Left colon (tissue), 2 donors: Measurements from ENCODE around the gene MCL1. TPM values are rescaled to one million over a fixed set of nuclear protein-coding genes. Genes with fewer than 3 reads are reported as not detected.
"Not testable (repeated sequence)": the region's sequence is repeated elsewhere in the genome, so short reads cannot be mapped to it uniquely, and the experiment has no call there.

Source experiments
- ATAC-seq: fragments of 200-7000 bp; cut with Tn5 transposase; one replicate; pipeline ENCODE4 v1.9.1; 2020; ENCODE audit warnings: mild to moderate bottlenecking, moderate library complexity
- DNase-seq, 2 donors: peaks; one replicate each; pipeline ENCODE4 v3.0.0-alpha.2; 2020
- intact Hi-C, 2 donors: fragments of 100-400 bp; cut with DNase I in 1 of 2; cut with micrococcal nuclease in 1 of 2; formaldehyde crosslinking; loops; one replicate each; pipeline versions ENCODE4 v1.11.2 to v1.14.0; 2022; cut with DNase I, micrococcal nuclease
- total RNA-seq, 2 donors: library from RNA; stranded (reverse); fragmentation: NEBNext Ultra II Directional; extraction: Animal tissue kit (Norgen Biotek cat#: 25700); gene quantifications; one replicate each; pipeline ENCODE4 v1.2.1, GENCODE V29; 2021
- donor health status: DM: no; HTN: no; CAD: no.
- donor health status: DM: yes; HTN: yes; CAD: no.

The MCL1 gene
- total RNA-seq, 2 donors from 2014 or later: 263 TPM

GRCh38 chr1:150606463-150607142, 27.2 kb upstream of the MCL1 start:
- no peak for DNase-seq
- intact Hi-C loops: no loop called here
- no peak for ATAC-seq

- intact Hi-C loops, DNase-seq, ATAC-seq: not testable (repeated sequence)
Observed at GRCh38 chr1:150605451-150605731, 26.0 kb upstream of the MCL1 start.

DNA sequence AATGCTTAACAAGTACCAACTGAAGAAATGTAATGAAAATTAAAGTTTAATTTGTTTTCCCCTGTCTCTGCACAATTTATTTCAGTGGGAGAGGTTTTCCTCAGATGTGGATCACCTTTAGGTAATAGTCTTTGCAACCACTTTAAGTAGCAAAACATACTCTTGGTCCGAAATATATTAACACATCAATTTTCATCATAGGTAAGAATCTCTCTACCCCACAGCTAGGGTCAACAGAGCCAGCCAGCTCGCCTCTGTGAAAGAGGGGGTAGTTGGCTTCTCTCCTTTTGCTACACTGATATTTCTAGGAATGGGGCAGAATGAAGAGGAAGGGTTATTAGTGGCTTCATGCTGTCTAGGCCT, 24.8 kb upstream of the MCL1 start:
- no peak for DNase-seq
- intact Hi-C loops: no loop called here
- ATAC-seq: no peak

DNA sequence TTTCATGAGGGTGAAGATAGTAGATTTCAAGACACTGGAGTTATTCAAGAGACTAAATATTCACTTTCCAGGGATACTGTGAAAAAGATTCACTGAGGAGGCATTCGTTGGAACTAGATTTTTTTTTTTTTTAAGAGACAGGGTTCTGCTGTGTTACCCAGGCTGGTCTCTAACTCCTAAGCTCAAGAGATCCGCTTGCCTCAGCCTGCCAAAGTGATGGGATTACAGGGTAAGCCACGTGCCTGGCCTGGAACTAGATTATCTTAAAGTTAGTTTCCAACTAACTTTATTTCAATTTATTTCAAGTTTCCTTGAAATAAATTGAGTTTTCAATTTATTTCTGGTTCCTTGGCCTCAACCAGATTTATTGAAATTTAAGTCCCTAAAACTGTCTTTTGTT, 24.3 kb upstream of the MCL1 start:
- ATAC-seq (no peak), DNase-seq (no peak)
- intact Hi-C loops: no loop called here

DNA sequence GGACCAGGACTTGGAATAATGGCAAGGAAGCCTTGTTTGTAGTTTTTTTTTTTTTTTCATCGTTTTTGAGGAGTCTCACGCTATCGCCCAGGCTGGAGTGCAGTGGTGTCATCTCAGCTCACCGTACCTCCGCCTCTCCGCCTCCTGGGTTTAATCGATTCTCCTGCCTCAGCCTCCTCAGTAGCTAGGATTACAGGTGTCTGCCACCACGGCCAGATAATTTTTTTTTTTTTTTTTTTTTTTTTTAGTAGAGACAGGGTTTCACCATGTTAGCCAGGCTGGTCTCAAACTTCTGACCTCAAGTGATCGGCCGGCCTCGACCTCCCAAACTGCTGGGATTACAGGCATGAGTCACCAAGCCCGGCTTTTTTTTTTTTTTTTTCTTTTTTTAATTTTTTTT, 23.0 kb upstream of the MCL1 start:
- ATAC-seq, DNase-seq, intact Hi-C loops: not testable (repeated sequence)

GRCh38 chr1:150601540-150601939, 22.1 kb upstream of the MCL1 start:
- DNase-seq (no peak), ATAC-seq (no peak)
- intact Hi-C loops: no loop called here

GRCh38 chr1:150598346-150598745, 18.9 kb upstream of the MCL1 start:
- ATAC-seq, intact Hi-C loops, DNase-seq: not testable (repeated sequence)

DNA sequence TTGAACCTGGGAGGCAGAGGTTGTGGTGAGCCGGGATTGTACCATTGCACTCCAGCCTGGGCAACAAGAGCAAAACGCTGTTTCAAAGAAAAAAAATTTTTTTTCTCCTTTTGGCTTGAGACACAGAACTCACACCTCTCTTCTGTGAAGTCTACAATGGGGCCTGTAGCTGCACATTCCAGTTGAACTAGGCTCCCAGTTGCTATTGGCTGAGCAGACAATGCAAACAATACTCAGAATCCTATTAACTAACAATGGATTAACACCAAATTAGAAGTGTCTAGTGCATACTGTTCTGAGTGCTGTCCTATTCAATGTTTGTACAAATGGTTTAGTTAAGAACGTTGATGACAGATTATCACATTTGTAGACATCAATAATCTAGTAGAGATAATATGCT, 17.6 kb upstream of the MCL1 start:
- DNase-seq (no peak), ATAC-seq (no peak)
- intact Hi-C loops: no loop called here

DNA sequence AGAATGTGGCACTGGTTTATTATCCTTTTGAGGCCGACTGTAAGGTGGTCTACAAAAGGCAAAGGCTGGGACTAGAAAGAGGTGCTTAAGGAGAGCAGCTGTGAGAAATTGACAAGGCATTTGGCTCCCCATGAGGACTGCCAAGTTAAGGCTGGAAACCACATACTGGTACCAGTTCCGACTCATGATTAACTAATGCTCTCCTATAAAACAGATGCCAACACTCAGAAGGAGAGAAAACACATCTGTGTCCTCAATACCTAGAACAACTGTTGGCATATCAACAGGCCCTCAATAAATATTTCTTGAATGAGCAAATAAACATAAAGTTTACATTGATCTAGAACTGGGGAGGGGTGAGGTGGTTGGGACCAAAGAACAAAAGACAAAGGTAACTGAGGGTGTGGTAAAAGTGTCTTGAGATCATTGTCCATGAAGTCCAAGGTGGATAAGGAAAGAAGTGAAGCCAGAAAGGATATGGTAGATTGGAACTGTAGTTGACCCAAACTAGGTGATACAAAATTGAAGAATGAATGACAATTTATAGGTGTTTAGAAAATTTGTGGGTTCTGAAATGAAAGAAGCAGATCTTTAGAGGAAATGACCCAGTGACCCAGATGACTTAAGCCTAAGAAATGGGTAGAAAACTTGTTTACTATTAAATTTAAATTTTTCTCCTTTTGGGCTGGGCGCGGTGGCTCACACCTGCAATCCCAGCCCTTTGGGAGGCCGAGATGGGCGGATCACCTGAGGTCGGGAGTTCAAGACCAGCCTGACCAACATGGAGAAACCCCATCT, 16.9 kb upstream of the MCL1 start:
- intact Hi-C loops: no loop called here
- ATAC-seq: peak; percentile 91

GRCh38 chr1:150582371-150582770, 3.0 kb upstream of the MCL1 start:
- no peak for ATAC-seq
- DNase-seq: no peak
- intact Hi-C loops: no loop called here

More for the DNA sequence above, 16.9 kb upstream of the MCL1 start:
- no peak for DNase-seq

GRCh38 chr1:150581962-150582361, 2.6 kb upstream of the MCL1 start:
- ATAC-seq, intact Hi-C loops, DNase-seq: not testable (repeated sequence)

- DNase-seq, ATAC-seq, intact Hi-C loops: not testable (repeated sequence)
Observed at GRCh38 chr1:150581437-150581836, 2.0 kb upstream of the MCL1 start.

GRCh38 chr1:150580966-150581365, 1.6 kb upstream of the MCL1 start:
- DNase-seq, intact Hi-C loops, ATAC-seq: not testable (repeated sequence)

- intact Hi-C loops: no loop called here
- ATAC-seq: no peak
- no peak for DNase-seq
Observed at GRCh38 chr1:150579945-150580642, 684 bp upstream of the MCL1 start.

- intact Hi-C loops: no loop called here
- peak in 1 of 2 donors; percentile 55 for DNase-seq
- ATAC-seq: peak; percentile 17
Observed at GRCh38 chr1:150578272-150579109, 919 bp downstream of the MCL1 start.

DNA sequence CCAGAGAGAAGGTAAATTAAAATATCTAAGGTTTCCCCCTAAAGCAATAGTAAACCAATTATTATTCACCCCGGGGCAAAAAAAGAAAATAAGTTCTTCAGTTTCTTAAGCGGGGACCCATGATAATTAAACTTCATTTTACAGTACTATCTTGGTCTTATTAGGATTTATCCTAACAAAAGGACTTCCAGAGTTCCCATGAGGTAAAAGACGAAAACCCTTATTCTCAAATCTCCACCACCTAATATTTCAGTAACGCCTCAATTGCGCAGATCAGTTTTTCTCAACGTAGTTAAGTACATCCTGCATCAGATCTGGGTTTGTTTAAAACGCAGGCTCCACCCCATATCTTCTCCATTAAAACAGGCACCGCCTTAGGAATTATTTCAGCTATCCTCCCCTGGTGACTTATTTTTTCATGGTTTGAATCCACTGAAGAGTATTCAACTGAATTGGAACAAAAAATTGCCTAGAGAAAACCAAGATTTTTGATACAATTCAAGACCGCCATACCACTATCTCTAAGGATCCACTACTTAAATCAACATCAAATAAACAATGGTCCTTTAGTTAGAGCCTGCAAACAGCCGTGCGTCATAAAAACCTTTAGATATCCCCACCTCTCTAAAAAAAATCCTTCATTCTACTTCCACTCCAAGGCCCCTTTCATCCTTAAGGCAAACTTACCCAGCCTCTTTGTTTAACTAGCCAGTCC, 1.7 kb downstream of the MCL1 start:
- intact Hi-C loops: no loop called here
- no peak for DNase-seq

GRCh38 chr1:150576794-150577556, 2.4 kb downstream of the MCL1 start:
- DNase-seq (no peak), ATAC-seq (peak; percentile 3)
- intact Hi-C loops: no loop called here

More for the DNA sequence above, 1.7 kb downstream of the MCL1 start:
- ATAC-seq: no peak

GRCh38 chr1:150576367-150576711, 3.1 kb downstream of the MCL1 start:
- intact Hi-C loops: no loop called here
- ATAC-seq (no peak), DNase-seq (no peak)
